T-cell (primary cell): ENCODE data around the gene TUBGCP3. TPM values are rescaled to one million over a fixed set of nuclear protein-coding genes. Genes with fewer than 3 reads are reported as not detected.

Experiments
- ATAC-seq, 4 experiments: fragments of 200-7000 bp in 3 of 4; fragments of 150-1000 bp in 1 of 4; cut with Tn5 transposase; replicated peaks in 1 of 4; 1 replicate in 3 of 4; 2 replicates in 1 of 4; pipeline ENCODE4 v1.10.0; 2021; ENCODE audit warnings: moderate library complexity in 3 of 4, mild to moderate bottlenecking in 2 of 4, moderate number of reproducible peaks in 1 of 4
- CTCF ChIA-PET, 2 donors: fragments of 300-600 bp; sonication (Branson Sonifier 250); formaldehyde crosslinking; loops; one replicate each; lab custom pipeline; 2022; ENCODE audit warnings: antibody characterized with exemption in 2 of 2; lab: Charles Lee
- POLR2A ChIA-PET, 2 donors: fragments of 300-600 bp; sonication (Branson Sonifier 250); formaldehyde crosslinking; loops; one replicate each; lab custom pipeline; 2022; ENCODE audit warnings: antibody characterized with exemption in 2 of 2; lab: Charles Lee
- DNase-seq, 35 experiments: peaks; one replicate each; pipeline versions ENCODE4 v3.0.0 to v3.0.0-alpha.2; 2013 to 2023
- H3K27ac ChIP-seq: one replicate; pipeline ENCODE4 v1.5.1; 2013; ENCODE audit warnings: low read length
- H3K27me3 ChIP-seq, 2 experiments: replicated peaks in 1 of 2; 1 replicate in 1 of 2; 2 replicates in 1 of 2; pipeline versions ENCODE4 v1.6.1 to v1.7.0; 2013; ENCODE audit warnings: low read length in 1 of 2, mixed read lengths in 1 of 2; ENCODE audit not compliant: control insufficient read depth in 2 of 2, insufficient read depth in 2 of 2; ENCODE audit errors: extremely low read depth in 1 of 2
- H3K36me3 ChIP-seq, 2 donors: 1 replicate in 1 of 2; 2 replicates in 1 of 2; pipeline versions ENCODE4 v1.6.1 to v1.7.0; 2013; ENCODE audit warnings: low read length in 1 of 2; ENCODE audit not compliant: control insufficient read depth in 2 of 2, insufficient read depth in 1 of 2; ENCODE audit errors: extremely low read depth in 1 of 2
- H3K4me1 ChIP-seq, 2 experiments: 1 replicate in 1 of 2; 2 replicates in 1 of 2; pipeline versions ENCODE4 v1.6.1 to v1.7.0; 2013; ENCODE audit warnings: low read length in 2 of 2, mixed read lengths in 1 of 2; ENCODE audit not compliant: insufficient read depth in 2 of 2, control insufficient read depth in 1 of 2; ENCODE audit errors: extremely low read depth in 1 of 2
- H3K4me3 ChIP-seq, 2 donors: 1 replicate in 1 of 2; 2 replicates in 1 of 2; pipeline versions ENCODE4 v1.5.1 to v1.7.0; 2013; ENCODE audit warnings: mild to moderate bottlenecking in 2 of 2, low read length in 1 of 2, moderate library complexity in 1 of 2; ENCODE audit not compliant: control insufficient read depth in 1 of 2; ENCODE audit errors: extremely low read depth in 1 of 2
- H3K9me3 ChIP-seq: 2 replicates; pipeline ENCODE4 v1.7.0; 2013
- H3K27ac Mint-ChIP-seq, 2 donors: one replicate each; pipeline ENCODE4 v1.8.0; 2020 to 2021; ENCODE audit warnings: mild to moderate bottlenecking in 2 of 2, mixed read lengths in 2 of 2
- H3K27me3 Mint-ChIP-seq, 2 donors: one replicate each; pipeline ENCODE4 v1.8.0; 2021 to 2022; ENCODE audit warnings: mixed read lengths in 2 of 2
- H3K36me3 Mint-ChIP-seq: one replicate; pipeline ENCODE4 v1.8.0; 2021; ENCODE audit warnings: mixed read lengths
- H3K4me1 Mint-ChIP-seq, 3 donors: one replicate each; pipeline ENCODE4 v1.8.0; 2020 to 2022; ENCODE audit warnings: mixed read lengths in 3 of 3, mild to moderate bottlenecking in 1 of 3
- H3K4me3 Mint-ChIP-seq, 3 donors: one replicate each; pipeline ENCODE4 v1.8.0; 2020 to 2022; ENCODE audit warnings: mild to moderate bottlenecking in 3 of 3, mixed read lengths in 3 of 3, moderate library complexity in 3 of 3
- H3K9me3 Mint-ChIP-seq, 3 donors: one replicate each; pipeline ENCODE4 v1.8.0; 2020 to 2022; ENCODE audit warnings: mixed read lengths in 3 of 3
- WGBS: methylation state at CpG from one replicate; pipeline ENCODE4 v1.1.5; 2013; ENCODE audit warnings: missing lambda C conversion rate; ENCODE audit not compliant: insufficient coverage; 5-methylcytosine and 5-hydroxymethylcytosine counted together
- total RNA-seq, 35 experiments: library from RNA in 6 of 35; stranded (reverse) in 6 of 35; fragments of 120-200 nt in 1 of 35; gene quantifications; one replicate each; pipeline versions ENCODE4 v1.2.1 to v1.2.4 and lab custom pipeline; 2013 to 2026

Gene TUBGCP3
- total RNA-seq, 5 donors from 2014 or later (not counting 1 experiment from before 2014, with no cell fraction given): 36.2 to 47.2 (median 44.7) TPM

DNA sequence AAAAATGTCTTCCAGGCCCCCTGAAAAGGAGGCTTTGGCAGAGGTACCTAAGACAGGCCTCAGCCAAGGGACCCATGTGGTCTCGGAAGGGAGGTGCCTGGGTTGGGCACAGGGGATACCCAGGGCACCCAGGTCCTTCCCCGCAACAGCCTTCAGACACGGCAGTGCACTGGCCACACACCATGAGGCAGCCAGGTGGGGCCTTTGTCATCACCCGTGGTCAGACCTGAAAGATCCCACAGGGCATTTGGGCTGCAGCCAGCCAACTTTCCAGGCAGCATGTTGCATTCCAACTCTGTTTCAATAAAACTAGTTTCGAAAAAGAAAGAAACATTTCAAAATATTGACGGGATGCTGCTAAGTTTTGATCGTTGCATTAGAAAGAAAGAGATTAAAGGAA lies 4.7 kb upstream of the TUBGCP3 start:
- Histone ChIP-seq H3K27me3 (peaks cover 0 to 9% of the 10 kb centered on the region in 2 experiments), H3K27ac (no peak overlapping the region), H3K4me3 (no peak overlapping the region), H3K4me1 (peaks cover 2 to 11% of the 10 kb centered on the region in 2 experiments), H3K9me3 (no peaks in the 10 kb centered on the region), H3K36me3 (no peaks in the 10 kb centered on the region)
- Mint-ChIP-seq H3K36me3 (peaks cover 3% of the 10 kb centered on the region), H3K4me3 (no peak overlapping the region), H3K9me3 (peaks cover 0 to 4% (median 0%) of the 10 kb centered on the region in 3 donors), H3K27me3 (peaks cover 10 to 15% of the 10 kb centered on the region in 2 donors), H3K27ac (no peak overlapping the region), H3K4me1 (peaks cover 15 to 16% (median 16%) of the 10 kb centered on the region in 3 donors)
- DNase-seq: no peak
- no peak for ATAC-seq
- WGBS: 97% methylated on average over 4 of the region's 7 CpGs
- ChIA-PET CTCF (no interaction called here), POLR2A (no interaction called here)

DNA sequence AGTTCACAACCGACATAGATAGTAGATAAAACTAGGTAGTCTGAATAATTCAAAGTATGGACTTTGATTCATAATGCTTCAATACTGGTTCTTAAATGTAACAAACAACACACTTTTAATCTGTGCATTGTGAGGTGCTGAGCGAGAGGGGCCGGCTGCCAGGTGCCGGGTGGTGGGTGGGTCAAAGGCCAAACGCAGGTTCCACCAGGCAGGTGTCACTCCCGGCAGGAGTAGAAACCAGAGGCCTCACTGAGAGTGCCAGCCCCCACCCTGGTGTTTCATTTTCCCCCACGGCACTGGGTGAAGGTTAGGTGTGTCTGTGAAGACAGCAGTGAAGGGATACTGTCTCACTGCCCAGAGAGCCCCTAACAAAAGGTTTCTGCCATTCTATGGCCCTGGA lies 4.2 kb upstream of the TUBGCP3 start:
- Histone ChIP-seq H3K27me3 (peaks cover 0 to 9% of the 10 kb centered on the region in 2 experiments), H3K36me3 (no peaks in the 10 kb centered on the region), H3K4me3 (no peak overlapping the region), H3K27ac (no peak overlapping the region), H3K4me1 (peaks cover 2 to 11% of the 10 kb centered on the region in 2 experiments), H3K9me3 (no peaks in the 10 kb centered on the region)
- ChIA-PET POLR2A (no interaction called here), CTCF (no interaction called here)
- peaks cover 7 to 10% of the 10 kb centered on the region in 2 donors for H3K27me3 Mint-ChIP-seq
- H3K27ac Mint-ChIP-seq: no peak overlapping the region
- no peak for DNase-seq
- peaks cover 17 to 19% (median 18%) of the 10 kb centered on the region in 3 donors for H3K4me1 Mint-ChIP-seq
- no peak for ATAC-seq
- H3K4me3 Mint-ChIP-seq: no peak overlapping the region
- H3K36me3 Mint-ChIP-seq: peaks cover 3% of the 10 kb centered on the region
- peaks cover 0 to 4% (median 0%) of the 10 kb centered on the region in 3 donors for H3K9me3 Mint-ChIP-seq
- WGBS: 96% methylated on average over 4 of the region's 7 CpGs

DNA sequence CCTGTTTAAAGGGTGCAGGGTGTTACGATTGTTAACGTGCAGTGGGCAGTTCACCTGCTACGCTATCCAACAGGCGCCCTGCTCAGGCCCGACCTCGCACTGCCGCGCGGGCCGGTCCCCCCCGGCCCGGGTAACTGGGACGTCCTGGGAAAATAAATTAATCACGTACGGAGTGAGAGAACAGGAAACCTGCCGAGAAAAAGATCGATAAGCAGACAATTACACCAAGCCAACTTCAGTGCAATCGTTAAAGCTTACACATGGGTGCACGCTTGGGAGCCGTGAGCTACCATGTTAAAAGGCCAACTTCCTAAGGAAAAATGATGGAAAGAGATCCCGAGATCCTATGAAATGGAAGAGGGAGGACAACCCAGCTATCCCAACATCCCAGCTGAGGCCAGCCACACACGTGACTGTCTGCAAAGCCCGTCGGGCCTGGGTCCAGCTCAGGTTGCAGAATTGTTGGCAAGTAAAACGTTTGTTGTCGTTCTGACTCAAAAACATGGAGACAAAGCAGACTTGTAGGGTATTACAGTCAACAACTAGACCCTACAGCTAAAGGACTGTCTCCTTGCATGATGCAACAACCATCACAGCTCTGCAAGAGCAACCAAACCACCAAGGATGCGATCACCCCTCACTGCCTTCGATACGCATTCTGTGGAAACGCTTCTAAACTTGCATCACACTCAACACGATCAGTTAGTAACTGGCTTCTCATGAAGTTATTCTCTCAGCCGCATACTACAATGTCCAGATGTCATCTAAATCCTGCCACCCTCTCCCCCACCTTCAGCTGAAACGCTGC lies 741 bp upstream of the TUBGCP3 start:
- no peaks in the 10 kb centered on the region for H3K36me3 ChIP-seq
- no peaks in the 10 kb centered on the region for H3K9me3 ChIP-seq
- ChIA-PET POLR2A (interaction anchor here in 1 of 2 donors (1.0 kb wide), 1 partner anchor 99 kb away, joined by 3 read pairs; no protein-coding TSS in a partner anchor), CTCF (interaction anchor here (0.7 to 2.1 kb wide), 2 partner anchors 18 kb away, joined by 3 to 6 read pairs; no protein-coding TSS in a partner anchor)
- Mint-ChIP-seq H3K4me3 (peak overlapping the region; percentile 92 to 96 (median 94)), H3K27me3 (peaks cover 0 to 3% of the 10 kb centered on the region in 2 donors), H3K36me3 (no peaks in the 10 kb centered on the region), H3K4me1 (peaks cover 35 to 42% (median 38%) of the 10 kb centered on the region in 3 donors), H3K9me3 (peaks cover 0 to 4% (median 0%) of the 10 kb centered on the region in 3 donors), H3K27ac (peak overlapping the region; percentile 86 to 89)
- peaks cover 11 to 17% of the 10 kb centered on the region in 2 experiments for H3K4me1 ChIP-seq
- H3K27ac ChIP-seq: peak overlapping the region; percentile 76
- ATAC-seq (peak in 1 of 4 experiments; percentile 4), DNase-seq (peak in 1 of 35 experiments; percentile 6)
- peak overlapping the region; percentile 63 to 85 for H3K4me3 ChIP-seq
- H3K27me3 ChIP-seq: peaks cover 0 to 9% of the 10 kb centered on the region in 2 experiments
- 60% methylated on average over 21 of the region's 33 CpGs for WGBS

DNA sequence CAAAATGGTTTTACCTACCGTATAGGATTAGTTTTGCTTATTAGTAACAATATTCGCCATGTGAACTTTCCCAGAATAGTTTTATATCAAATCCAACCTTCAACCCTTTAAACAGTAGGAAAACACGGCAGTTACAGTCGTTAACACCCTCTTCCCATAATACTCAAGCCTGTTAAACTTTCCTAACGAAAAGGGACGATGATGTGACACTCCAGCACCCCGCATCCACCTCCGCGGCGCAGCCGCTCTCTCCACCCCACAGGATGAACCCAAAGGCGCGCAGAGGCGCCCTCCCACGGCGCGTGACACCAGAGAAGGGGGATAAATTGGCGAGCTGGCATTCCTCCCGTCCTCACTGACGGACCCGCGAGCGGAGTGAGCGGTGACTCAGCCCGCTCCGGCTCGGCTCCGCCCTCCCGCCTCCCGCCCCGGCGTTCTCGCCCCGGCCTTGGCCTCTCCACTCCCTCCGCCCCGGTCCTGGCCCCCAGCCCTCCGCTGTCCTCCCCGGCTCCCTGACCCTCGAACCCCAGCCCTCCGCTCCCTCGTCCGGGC lies 665 bp downstream of the TUBGCP3 start:
- peak overlapping the region; percentile 63 to 85 for H3K4me3 ChIP-seq
- POLR2A ChIA-PET: no interaction called here
- Mint-ChIP-seq H3K27me3 (no peaks in the 10 kb centered on the region), H3K36me3 (no peaks in the 10 kb centered on the region), H3K4me3 (peak overlapping the region; percentile 92 to 96 (median 94)), H3K4me1 (peaks cover 49 to 52% (median 50%) of the 10 kb centered on the region in 3 donors), H3K27ac (peak overlapping the region; percentile 83 to 92), H3K9me3 (peaks cover 0 to 4% (median 0%) of the 10 kb centered on the region in 3 donors)
- ATAC-seq (peak; percentile 64 to 70 (median 70)), DNase-seq (peak in 34 of 35 experiments; percentile 25 to 74 (median 50))
- under 1% methylated on average over 41 of the region's 42 CpGs for WGBS
- peak overlapping the region; percentile 50 for H3K27ac ChIP-seq
- H3K36me3 ChIP-seq: no peaks in the 10 kb centered on the region
- no peaks in the 10 kb centered on the region for H3K27me3 ChIP-seq
- H3K9me3 ChIP-seq: no peaks in the 10 kb centered on the region
- peaks cover 11 to 17% of the 10 kb centered on the region in 2 experiments for H3K4me1 ChIP-seq
- CTCF ChIA-PET: no interaction called here

DNA sequence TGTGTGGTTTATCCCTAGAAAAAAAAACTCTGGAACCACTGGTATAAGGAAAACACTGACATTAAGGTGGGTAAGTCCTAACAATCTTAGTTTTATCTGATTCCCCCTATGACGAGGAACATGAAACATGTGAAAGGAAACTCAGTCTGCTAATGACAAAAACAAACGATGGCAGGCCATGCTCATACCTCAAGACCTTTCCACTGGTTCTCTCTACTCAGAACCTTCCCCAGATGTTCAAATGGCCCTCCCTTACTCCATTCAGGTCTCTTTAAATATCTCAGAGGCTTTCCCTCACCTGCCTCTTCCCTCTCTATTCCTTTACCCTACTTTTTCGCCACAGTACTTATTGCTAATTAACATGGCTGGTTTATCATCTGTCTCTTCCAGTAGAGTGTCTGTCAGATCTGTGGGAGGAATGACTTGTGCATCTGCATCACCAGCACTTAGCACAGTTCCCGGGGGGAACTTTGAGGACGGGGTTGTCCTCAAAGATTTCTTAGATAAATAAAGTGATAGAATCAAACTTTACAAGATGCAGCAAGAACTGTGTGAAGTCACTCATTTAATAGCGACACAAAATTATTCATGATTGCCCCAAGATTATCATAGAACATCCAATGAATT lies 1.5 kb downstream of the TUBGCP3 start:
- Mint-ChIP-seq H3K27ac (peak overlapping the region; percentile 83 to 92), H3K36me3 (no peaks in the 10 kb centered on the region), H3K4me1 (peaks cover 57 to 61% (median 58%) of the 10 kb centered on the region in 3 donors), H3K9me3 (peaks cover 0 to 4% (median 0%) of the 10 kb centered on the region in 3 donors), H3K27me3 (no peaks in the 10 kb centered on the region), H3K4me3 (peak overlapping the region; percentile 92 to 96 (median 94))
- DNase-seq: peak in 1 of 35 experiments; percentile 8
- no peak for ATAC-seq
- WGBS: 14% methylated on average over 2 of the region's 6 CpGs
- CTCF ChIA-PET: no interaction called here
- POLR2A ChIA-PET: no interaction called here
- H3K27me3 ChIP-seq: no peaks in the 10 kb centered on the region
- no peaks in the 10 kb centered on the region for H3K9me3 ChIP-seq
- no peak overlapping the region for H3K4me3 ChIP-seq
- peaks cover 11 to 17% of the 10 kb centered on the region in 2 experiments for H3K4me1 ChIP-seq
- no peak overlapping the region for H3K27ac ChIP-seq
- no peaks in the 10 kb centered on the region for H3K36me3 ChIP-seq
